ENCODE measurements around the gene RAPGEF4.
A peak's percentile ranks its signal among the peaks of the same experiment; 100 is the strongest.

Gene RAPGEF4

GRCh38 chr2:173048897-173049661 is 313.4 kb downstream of the RAPGEF4 start:
- no peak for DNase-seq

DNA sequence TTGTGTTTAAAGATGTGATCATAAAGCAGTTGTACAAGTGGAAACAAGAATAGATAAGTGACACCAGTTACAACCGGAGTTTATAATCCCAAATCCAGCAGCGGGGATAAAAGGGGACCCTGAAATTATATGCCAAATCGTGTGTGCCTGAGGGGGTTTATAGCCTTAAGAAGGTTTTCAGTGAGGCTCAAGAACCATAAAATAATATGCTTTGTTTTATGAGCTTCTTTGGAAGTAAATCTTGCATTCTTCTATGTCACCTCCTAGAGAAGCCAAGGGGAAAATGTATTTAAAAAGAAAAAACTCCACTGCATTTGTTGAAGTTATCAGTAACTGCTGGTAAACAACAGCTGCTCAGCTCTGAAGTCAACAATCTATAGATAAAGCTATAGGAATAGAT is 314.2 kb downstream of the RAPGEF4 start:
- no peak for DNase-seq

GRCh38 chr2:173050684-173051083 is 315.0 kb downstream of the RAPGEF4 start:
- DNase-seq: no peak

GRCh38 chr2:173051463-173052215 is 316.0 kb downstream of the RAPGEF4 start:
- DNase-seq: no peak

GRCh38 chr2:173053043-173053699 is 317.5 kb downstream of the RAPGEF4 start:
- DNase-seq: no peak

DNA sequence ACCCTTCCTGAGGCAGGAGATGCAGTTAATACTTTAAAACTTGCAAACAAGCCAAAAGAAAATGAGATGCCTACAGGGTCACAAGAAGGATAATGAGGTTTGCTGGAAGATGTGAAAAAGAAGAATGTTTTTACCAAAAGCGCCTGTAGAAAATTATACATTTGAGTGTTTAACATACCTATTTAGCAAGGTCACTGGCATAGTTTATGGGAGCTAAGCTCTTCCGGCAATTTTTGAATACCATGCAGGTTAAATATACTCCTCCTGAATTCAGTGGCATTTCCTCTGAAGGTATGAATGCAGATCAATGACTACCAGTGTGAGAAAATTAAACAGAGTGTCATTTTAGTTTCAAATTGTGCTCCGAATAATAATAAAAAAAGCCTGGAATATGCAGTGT is 318.8 kb downstream of the RAPGEF4 start:
- DNase-seq: no peak

DNA sequence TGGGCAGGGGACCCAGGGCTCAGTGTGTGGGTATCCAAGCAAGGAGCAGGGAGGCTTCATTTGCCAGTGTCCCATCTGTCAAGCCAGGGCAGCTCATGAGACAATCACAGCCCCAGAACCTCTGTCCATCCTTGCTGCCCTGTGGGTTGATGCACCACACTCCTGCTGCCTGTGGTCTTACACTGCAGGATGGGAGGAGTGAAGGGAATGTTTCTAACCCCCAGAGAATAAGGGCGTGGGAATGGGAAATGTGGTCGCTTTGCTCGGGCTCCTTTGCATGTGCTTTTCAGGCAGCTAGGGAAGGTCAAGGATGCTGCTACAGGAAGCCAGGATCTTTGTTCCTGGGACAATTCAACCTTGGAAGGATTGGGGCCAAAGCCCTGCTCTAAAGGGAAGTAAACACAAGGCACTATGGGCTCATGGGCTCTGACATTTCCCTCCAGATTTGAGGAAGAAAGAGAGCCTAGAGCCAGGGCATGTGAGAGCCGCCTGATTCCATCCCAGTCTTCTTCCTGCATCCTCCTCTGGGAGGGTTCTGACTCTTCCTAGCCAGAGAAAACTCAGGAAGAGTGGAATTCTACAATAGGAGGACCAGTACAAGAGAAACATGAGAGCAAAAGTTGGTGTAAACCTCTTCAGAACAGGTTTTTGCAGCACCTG is 321.2 kb downstream of the RAPGEF4 start:
- no peak for DNase-seq

DNA sequence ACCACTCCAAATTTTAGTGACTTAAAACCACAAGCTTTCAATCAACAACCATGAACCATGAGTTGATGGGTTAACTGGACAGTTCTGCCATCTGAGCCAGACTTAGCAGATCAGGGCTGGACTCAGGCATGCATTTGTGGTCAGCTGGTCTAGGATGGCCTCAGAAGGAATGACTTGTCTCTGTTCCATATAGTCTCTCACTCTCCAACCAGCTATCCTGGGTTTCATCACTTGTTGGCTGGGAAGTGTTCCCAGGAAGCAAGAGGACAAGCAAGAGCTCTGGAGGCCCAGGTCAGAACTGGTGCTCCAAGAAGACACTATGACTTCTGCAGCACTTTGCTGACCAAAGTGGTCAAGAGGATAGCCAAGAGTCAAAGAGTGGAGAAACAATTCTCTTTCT is 322.5 kb downstream of the RAPGEF4 start:
- DNase-seq: no peak

GRCh38 chr2:173058673-173059072 is 323.0 kb downstream of the RAPGEF4 start:
- no peak for DNase-seq

GRCh38 chr2:173059292-173059691 is 323.6 kb downstream of the RAPGEF4 start:
- no peak for DNase-seq

DNA sequence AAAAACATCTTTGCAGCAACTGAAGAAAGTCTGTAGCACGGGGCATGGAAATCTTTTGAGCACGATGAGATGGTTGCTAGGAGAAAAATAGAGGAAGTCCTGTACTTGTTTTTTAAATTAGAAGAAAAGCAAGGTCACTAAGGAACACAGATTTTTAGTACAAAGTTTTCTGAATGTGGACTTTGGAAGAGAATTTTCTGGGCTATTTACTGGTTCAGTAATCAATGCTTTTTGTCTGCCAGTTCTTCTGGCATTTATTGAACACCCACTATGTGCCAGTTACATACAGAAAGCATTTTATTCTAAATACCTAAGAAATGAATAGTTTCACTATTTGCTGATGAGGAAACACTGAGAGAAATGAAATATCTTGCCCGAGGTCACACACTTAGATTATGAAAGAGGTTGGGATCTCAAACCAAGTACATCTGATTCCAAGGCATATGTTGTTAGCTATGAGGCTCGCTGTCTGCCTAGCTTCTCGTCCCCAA is 324.4 kb downstream of the RAPGEF4 start:
- no peak for DNase-seq

- no peak for DNase-seq
Observed at GRCh38 chr2:173062801-173063200, 327.2 kb downstream of the RAPGEF4 start.

DNA sequence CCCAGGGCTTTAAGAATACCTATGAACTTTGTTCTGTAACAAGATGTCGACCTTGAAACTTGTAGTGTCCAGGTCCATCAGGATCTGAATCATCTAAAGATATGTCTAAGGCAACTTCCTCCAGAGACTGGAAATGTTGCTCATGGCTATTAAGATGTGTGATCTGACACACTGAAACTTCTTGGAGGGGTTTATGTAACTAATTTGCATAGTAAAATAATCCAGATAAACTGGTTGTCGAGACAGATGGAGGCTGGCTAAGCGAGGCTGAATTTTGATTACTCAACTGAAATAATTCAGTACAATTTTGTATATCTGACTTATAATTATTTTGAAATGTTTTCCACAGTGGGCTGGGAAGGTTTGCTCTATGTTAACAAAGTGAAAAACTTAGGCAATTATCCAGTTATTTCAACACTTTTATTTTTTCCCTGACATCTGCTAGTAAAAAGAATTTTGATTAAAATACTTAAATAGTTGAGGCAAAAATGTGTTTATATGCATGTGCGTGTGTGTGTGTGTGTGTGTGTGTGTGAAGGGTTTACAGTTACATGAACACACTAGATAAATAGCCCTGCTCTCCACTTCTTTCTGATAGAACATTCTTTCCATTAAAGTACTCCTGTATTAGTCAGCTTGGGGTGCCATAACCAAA is 328.6 kb downstream of the RAPGEF4 start:
- DNase-seq: no peak

DNA sequence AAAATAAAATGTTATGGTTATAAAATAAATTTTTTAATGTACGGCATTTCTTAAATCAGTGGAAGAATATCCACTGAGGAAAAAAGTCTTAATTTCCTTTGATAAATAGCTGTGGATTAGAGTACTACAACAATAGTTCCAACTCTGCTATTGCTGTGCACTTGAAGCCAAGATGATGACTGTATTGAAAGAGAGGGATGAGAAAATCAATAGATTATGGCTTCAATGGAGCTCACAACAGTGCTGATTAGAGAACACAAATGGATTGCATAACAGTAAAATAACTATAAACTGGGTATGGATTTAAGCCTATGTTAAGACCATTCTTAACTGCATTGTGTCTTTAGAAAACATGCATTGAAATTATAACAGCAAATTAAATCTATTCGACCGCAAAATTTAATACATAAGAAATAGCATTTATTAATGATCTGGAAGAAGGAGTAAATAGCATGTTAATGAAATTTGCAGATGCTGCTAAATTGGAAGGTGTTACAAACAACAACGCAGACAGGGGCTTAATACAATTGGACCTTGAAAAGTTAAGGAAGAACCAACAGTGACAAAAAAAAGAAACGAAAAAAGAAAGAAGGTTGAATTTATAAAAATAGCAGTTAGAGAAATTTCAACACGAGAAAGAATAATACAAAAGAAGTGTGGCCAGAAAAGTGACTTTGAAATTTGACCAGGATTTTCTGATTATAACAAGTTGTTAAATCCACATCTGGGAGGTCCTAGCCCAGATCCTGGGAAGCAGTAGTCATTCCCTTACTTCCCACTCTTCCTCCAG is 331.4 kb downstream of the RAPGEF4 start:
- DNase-seq: no peak

- DNase-seq: no peak
Observed at GRCh38 chr2:173075056-173075780, 339.6 kb downstream of the RAPGEF4 start.

DNA sequence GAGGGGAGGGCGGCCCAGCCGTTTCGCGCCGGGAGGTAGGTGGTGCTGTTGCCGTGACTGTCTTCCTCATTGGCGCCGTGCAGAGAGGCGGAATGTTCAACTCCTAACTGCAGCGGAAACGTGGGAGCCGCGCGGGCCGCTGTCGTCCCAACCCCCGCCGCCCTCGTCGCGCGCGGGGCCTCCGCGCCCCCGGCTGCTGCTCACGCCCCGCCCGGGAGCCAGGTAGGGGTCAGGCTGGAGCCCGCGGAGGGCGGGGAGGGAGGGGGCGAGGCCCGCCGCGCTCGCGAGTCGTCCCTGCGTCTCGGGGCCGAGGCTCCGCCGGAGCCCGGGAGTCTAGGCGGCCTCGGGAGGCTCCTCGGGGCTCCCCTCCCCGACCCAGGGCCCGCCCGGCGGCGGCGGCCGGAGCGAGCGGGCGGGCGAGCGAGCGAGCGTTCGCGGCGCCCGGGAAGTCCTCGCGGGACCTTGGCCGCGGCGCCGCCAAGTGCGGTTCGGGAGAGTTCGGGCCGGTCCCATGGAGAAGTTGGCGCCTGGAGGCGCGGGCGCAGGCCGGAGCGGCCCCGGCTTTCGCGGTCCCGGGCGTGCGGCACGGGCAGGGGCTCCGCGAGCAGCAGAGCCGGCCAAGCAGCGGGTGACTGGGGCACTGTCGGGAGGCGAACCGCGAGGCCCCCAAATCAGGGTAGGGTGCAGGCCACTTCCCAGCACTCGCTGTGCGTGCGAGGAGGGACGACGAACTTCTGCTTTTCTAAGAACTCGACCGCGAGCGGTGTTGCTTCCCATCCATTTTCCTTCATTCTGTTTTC is 340.3 kb downstream of the RAPGEF4 start, which contains the start of gene MAP3K20:
TSS of gene MAP3K20 (plus strand) at position 66 of the 800 bp plus-strand sequence. CDS start 15,186 bp downstream, outside the sequence.
- peak; percentile 20 for DNase-seq

GRCh38 chr2:173076581-173077345 is 341.1 kb downstream of the RAPGEF4 start:
- no peak for DNase-seq

GRCh38 chr2:173077506-173078177 is 342.0 kb downstream of the RAPGEF4 start:
- DNase-seq: no peak

GRCh38 chr2:173079141-173079540 is 343.5 kb downstream of the RAPGEF4 start:
- no peak for DNase-seq
